Measurements from ENCODE around the gene RAB17.
"Not testable (repeated sequence)": the region's sequence is repeated elsewhere in the genome, so short reads cannot be mapped to it uniquely, and the experiment has no call there.

The RAB17 gene

GRCh38 chr2:237623428-237624403 is 33.2 kb upstream of the RAB17 start:
- no peak for DNase-seq

GRCh38 chr2:237618449-237618848 is 27.9 kb upstream of the RAB17 start:
- DNase-seq: no peak

DNA sequence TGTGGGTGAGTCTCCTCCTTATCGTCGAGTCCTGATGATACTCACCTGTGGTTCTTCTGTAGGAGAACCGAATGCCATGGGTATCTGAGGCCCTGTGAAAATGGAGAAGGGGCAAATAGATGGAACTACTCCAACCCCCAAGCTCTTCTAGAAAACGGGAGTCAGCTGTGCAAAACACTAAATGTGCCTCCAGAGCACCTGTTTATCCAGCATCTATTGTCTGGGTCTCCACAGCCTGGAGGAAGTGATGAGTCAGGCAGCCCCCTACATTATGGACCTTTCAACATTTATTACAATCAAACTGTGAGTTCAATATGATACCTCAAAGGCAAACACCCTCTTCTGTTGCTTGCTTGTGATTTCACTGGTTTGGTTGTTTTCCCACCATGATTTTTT is 27.1 kb upstream of the RAB17 start:
- DNase-seq: no peak

GRCh38 chr2:237616734-237617586 is 26.4 kb upstream of the RAB17 start:
- no peak for DNase-seq

DNA sequence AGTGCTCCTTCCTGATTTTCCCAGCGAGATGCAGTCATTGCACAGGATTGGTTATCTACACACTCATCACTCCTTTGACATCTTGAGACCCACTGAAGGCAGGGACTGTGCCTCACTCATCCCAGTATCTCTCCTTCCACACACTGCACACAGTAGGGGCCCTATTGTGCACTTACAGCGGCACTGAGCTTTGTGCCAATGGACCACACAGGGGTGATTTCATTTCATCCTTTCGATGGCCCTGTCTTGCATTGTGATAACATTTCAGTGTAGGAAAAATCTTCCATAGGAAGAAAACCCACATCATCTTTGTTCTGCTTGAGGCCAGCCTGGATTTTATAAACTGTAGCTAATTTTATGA is 25.8 kb upstream of the RAB17 start:
- no peak for DNase-seq

- DNase-seq: no peak
Observed at GRCh38 chr2:237615631-237616249, 25.2 kb upstream of the RAB17 start.

DNA sequence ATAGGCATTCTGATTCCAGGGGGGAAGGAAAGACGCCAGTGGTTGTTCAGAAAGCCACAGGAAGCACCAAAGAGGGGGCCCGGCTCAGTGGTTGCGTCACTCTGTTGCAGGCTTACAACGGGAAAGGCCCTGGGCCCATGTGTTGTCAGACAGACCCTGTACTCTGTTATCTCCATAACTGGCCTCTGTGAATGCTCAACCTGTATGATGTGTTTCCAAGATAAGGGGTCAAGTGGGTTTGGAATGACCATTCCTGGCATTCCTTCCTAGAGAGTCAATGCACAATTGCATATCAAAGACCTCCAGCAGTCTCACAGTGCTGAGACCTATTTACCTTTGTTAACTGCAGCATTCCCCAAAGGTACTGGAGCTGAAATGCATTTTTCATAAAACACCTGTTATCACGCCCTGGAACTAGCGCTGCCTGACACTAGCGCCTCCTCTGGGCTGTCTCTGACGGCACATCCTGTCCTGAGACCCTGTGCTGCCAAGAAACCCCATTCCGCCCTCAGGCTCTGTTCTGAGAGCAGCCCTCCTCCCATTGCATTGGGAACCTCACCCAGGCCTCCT is 23.7 kb upstream of the RAB17 start:
- no peak for DNase-seq

- DNase-seq: no peak
Observed at GRCh38 chr2:237613679-237614078, 23.1 kb upstream of the RAB17 start.

GRCh38 chr2:237612527-237613357 is 22.2 kb upstream of the RAB17 start:
- DNase-seq: no peak

DNA sequence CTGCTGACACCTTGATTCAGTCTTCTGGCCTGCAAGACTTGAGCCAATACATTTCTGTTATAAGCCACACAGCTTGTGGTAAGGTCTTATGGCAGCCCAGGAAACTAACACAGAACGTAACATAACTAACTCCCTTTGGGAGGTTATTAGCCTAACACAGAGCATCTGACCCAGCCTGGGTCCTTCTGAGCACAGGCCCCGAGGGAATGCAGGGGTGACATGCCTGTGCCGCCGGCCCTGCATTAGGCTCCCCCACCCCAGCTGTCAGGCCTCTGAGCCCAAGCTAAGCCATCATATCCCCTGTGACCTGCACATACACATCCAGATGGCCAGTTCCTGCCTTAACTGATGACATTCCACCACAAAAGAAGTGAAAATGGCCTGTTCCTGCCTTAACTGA is 16.0 kb upstream of the RAB17 start:
- DNase-seq: not testable (repeated sequence)

DNA sequence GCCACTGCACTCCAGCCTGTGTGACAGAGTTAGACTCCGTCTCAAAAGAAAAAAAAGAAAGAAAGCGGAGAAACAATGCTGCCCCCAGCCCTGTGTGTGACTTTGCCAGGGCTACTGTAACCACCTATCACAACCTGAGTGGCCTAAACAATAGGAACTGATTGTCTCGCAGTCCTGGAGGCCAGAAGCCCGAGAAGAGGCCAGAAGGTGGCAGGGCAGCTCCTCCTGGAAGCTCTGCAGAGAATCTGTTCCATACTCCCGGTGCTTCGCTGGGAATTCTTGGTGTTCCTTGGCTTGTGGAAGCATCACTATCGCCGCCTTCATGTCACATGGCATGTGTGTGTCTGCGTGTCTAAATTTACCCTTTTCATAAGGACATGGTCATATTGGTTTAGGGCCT is 14.4 kb upstream of the RAB17 start:
- no peak for DNase-seq

GRCh38 chr2:237604391-237604790 is 13.9 kb upstream of the RAB17 start:
- DNase-seq: no peak

DNA sequence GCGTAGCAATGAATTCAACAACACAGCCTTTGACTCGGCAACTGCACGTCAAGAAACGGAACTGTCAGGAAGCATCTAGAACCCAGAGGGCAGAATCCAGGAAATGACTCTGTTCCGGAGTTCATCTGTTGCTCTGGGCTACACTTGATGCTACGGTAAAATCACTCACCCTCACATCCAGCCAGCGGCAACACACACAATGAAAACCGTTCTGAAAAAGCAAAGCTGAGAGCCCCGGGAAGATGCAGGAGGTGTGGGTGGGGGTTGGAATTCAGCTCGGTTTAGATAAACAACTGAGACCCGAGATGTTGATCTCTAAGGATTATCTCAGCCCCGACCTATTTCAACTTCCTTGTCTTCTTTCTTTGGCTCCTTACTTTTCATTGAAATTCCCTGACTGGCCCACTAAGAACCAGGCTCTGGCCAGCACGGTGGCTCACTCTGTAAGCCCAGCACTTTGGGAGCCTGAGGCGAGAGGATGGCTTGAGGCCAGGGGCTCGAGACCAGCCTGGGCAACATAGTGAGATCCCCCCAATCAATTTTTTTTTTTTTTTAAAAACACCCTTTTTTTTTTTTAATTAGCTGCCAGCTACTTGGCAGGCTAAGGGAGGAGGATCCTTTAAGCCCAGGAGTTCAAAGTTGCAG is 13.3 kb upstream of the RAB17 start:
- no peak for DNase-seq

GRCh38 chr2:237603049-237603717 is 12.6 kb upstream of the RAB17 start:
- DNase-seq: no peak

GRCh38 chr2:237602409-237602808 is 11.9 kb upstream of the RAB17 start:
- DNase-seq: no peak

GRCh38 chr2:237601453-237602116 is 11.1 kb upstream of the RAB17 start:
- no peak for DNase-seq

- peak in 1 of 2 experiments; percentile 14 for DNase-seq
Observed at GRCh38 chr2:237600205-237600846, 9.8 kb upstream of the RAB17 start.

DNA sequence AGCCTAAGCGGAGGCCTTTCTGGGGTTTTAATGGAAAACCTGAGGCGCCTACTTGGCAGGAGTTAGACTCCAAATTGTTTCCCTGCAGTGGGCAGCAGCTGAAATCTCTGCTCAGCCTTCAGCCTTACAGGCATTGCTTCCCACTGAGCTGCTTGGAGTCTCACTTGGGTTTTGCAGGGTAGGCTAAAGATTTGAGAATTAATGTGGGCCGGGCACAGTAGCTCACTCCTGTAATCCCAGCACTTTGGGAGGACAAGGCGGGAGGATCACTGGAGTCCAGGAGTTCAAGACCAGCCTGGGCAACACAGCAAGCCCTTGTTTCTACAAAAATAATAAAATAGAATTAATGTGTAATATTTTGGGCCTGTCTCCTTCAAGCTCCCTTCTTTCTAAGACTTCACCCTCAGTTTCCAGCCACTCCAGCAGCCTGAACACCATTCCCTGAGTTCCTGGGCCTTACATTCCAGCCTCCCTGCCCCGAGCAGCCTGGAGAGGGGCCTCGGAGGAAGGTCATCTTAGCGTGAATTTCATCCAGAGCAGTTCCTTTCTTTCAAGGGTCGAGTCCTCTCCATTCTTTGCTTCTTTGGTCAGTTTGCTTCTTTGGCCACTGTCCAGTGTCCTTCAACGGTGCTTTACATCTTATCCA is 9.1 kb upstream of the RAB17 start:
- DNase-seq: no peak

DNA sequence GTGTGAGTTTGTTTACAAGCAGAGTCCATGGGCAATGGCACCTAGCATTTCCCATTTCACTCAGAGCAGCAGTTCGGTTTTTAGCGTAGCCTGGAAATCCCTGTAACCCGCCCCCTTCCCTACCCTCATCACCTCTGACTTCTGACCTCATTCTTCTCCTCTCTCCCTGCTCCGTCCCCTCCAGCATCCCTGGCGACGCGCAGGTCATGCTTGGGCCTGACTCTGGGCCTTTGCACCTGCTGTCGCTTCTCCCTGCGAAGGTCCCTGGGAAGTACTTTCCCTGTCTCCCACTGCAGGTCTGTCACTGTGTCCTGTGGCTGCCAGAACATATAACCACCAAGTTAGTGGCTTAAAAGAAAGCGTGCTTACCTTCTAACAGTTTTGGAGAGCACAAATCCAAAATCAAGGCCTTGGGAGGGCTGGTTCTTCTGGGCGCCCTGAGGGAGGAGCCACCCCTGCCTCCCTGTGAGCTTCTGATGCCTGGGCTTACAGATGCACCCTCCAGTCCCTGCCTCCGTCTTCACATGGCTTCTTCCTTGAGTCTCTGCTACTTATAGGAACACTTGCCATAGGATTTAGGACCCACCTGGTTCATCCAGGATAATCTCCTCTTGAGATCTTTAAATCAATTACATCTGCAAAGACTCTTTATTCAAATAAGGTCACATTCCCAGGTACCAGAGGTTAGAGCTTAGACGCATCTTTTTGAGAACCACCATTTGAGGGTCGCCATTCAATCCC is 8.1 kb upstream of the RAB17 start:
- no peak for DNase-seq

Data from cerebellar nuclear complex (tissue), 1 donor.